HUES6 (cell line): Measurements from ENCODE around the gene HPD.

Experiments used
- H3K27ac ChIP-seq: 2 replicates; pipeline ENCODE4 v1.7.0; 2013; ENCODE audit warnings: low read depth, mild to moderate bottlenecking, low read length, inconsistent platforms
- H3K27me3 ChIP-seq: 2 replicates; pipeline ENCODE4 v1.6.1; 2013; ENCODE audit warnings: low read length; ENCODE audit not compliant: control insufficient read depth, insufficient read depth
- H3K36me3 ChIP-seq: 2 replicates; pipeline ENCODE4 v1.6.1; 2013; ENCODE audit warnings: low read length; ENCODE audit not compliant: control insufficient read depth, insufficient read depth
- H3K4me1 ChIP-seq: 2 replicates; pipeline ENCODE4 v1.6.1; 2013; ENCODE audit warnings: low read length; ENCODE audit not compliant: control insufficient read depth, insufficient read depth
- H3K4me3 ChIP-seq: 2 replicates; pipeline ENCODE4 v1.5.1; 2013; ENCODE audit warnings: low read depth, low read length
- H3K9ac ChIP-seq: one replicate; pipeline ENCODE4 v1.6.1; 2013; ENCODE audit warnings: mild to moderate bottlenecking, low read length
- H3K9me3 ChIP-seq: 2 replicates; pipeline ENCODE4 v1.6.1; 2013; ENCODE audit warnings: low read depth, low read length; ENCODE audit not compliant: control insufficient read depth, insufficient read depth

Gene HPD

GRCh38 chr12:121827351-121828099 lies 31.1 kb downstream of the HPD start:
- Histone ChIP-seq H3K4me3 (no peak overlapping the region), H3K4me1 (no peaks in the 10 kb centered on the region), H3K27ac (no peak overlapping the region), H3K36me3 (peaks cover 72% of the 10 kb centered on the region), H3K9ac (no peak overlapping the region), H3K9me3 (no peaks in the 10 kb centered on the region), H3K27me3 (no peaks in the 10 kb centered on the region)

GRCh38 chr12:121826318-121827150 lies 32.1 kb downstream of the HPD start:
- H3K4me3 ChIP-seq: no peak overlapping the region
- no peaks in the 10 kb centered on the region for H3K27me3 ChIP-seq
- H3K4me1 ChIP-seq: no peaks in the 10 kb centered on the region
- no peak overlapping the region for H3K27ac ChIP-seq
- H3K9me3 ChIP-seq: no peaks in the 10 kb centered on the region
- H3K9ac ChIP-seq: no peak overlapping the region
- peaks cover 72% of the 10 kb centered on the region for H3K36me3 ChIP-seq

GRCh38 chr12:121825041-121825523 lies 33.6 kb downstream of the HPD start:
- no peak overlapping the region for H3K27ac ChIP-seq
- peaks cover 72% of the 10 kb centered on the region for H3K36me3 ChIP-seq
- no peaks in the 10 kb centered on the region for H3K9me3 ChIP-seq
- H3K27me3 ChIP-seq: no peaks in the 10 kb centered on the region
- no peak overlapping the region for H3K9ac ChIP-seq
- no peaks in the 10 kb centered on the region for H3K4me1 ChIP-seq
- H3K4me3 ChIP-seq: no peak overlapping the region

- Histone ChIP-seq H3K4me3 (no peak overlapping the region), H3K27me3 (no peaks in the 10 kb centered on the region), H3K9me3 (no peaks in the 10 kb centered on the region), H3K36me3 (peaks cover 72% of the 10 kb centered on the region), H3K9ac (no peak overlapping the region), H3K27ac (no peak overlapping the region), H3K4me1 (no peaks in the 10 kb centered on the region)
Measured at GRCh38 chr12:121823727-121824115, 34.9 kb downstream of the HPD start.

- Histone ChIP-seq H3K4me3 (no peak overlapping the region), H3K9me3 (no peaks in the 10 kb centered on the region), H3K9ac (no peak overlapping the region), H3K27ac (no peak overlapping the region), H3K27me3 (no peaks in the 10 kb centered on the region), H3K36me3 (peaks cover 67% of the 10 kb centered on the region), H3K4me1 (no peaks in the 10 kb centered on the region)
Measured at GRCh38 chr12:121823101-121823726, 35.4 kb downstream of the HPD start.

- peaks cover 67% of the 10 kb centered on the region for H3K36me3 ChIP-seq
- H3K27me3 ChIP-seq: no peaks in the 10 kb centered on the region
- no peaks in the 10 kb centered on the region for H3K4me1 ChIP-seq
- H3K27ac ChIP-seq: no peak overlapping the region
- no peaks in the 10 kb centered on the region for H3K9me3 ChIP-seq
- H3K9ac ChIP-seq: no peak overlapping the region
- H3K4me3 ChIP-seq: no peak overlapping the region
Measured at GRCh38 chr12:121822393-121823100, 36.1 kb downstream of the HPD start.

- no peak overlapping the region for H3K27ac ChIP-seq
- no peaks in the 10 kb centered on the region for H3K9me3 ChIP-seq
- no peaks in the 10 kb centered on the region for H3K27me3 ChIP-seq
- no peak overlapping the region for H3K4me3 ChIP-seq
- no peak overlapping the region for H3K9ac ChIP-seq
- H3K36me3 ChIP-seq: peaks cover 72% of the 10 kb centered on the region
- H3K4me1 ChIP-seq: no peaks in the 10 kb centered on the region
Measured at GRCh38 chr12:121820056-121820455, 38.6 kb downstream of the HPD start.

- H3K27me3 ChIP-seq: no peaks in the 10 kb centered on the region
- no peak overlapping the region for H3K4me3 ChIP-seq
- no peak overlapping the region for H3K27ac ChIP-seq
- H3K9ac ChIP-seq: no peak overlapping the region
- H3K4me1 ChIP-seq: no peaks in the 10 kb centered on the region
- H3K9me3 ChIP-seq: no peaks in the 10 kb centered on the region
- peaks cover 79% of the 10 kb centered on the region for H3K36me3 ChIP-seq
Measured at GRCh38 chr12:121819212-121819949, 39.3 kb downstream of the HPD start.

- no peak overlapping the region for H3K27ac ChIP-seq
- H3K4me1 ChIP-seq: peaks cover 4% of the 10 kb centered on the region
- no peaks in the 10 kb centered on the region for H3K27me3 ChIP-seq
- peaks cover 72% of the 10 kb centered on the region for H3K36me3 ChIP-seq
- H3K9ac ChIP-seq: no peak overlapping the region
- H3K4me3 ChIP-seq: no peak overlapping the region
- no peaks in the 10 kb centered on the region for H3K9me3 ChIP-seq
Measured at GRCh38 chr12:121817648-121818043, 41.0 kb downstream of the HPD start.

- Histone ChIP-seq H3K4me3 (no peak overlapping the region), H3K4me1 (peaks cover 4% of the 10 kb centered on the region), H3K27ac (no peak overlapping the region), H3K36me3 (peaks cover 66% of the 10 kb centered on the region), H3K9me3 (no peaks in the 10 kb centered on the region), H3K9ac (no peak overlapping the region), H3K27me3 (no peaks in the 10 kb centered on the region)
Measured at GRCh38 chr12:121816925-121817647, 41.6 kb downstream of the HPD start.
